HG03108 (cell line): ENCODE data around the gene SV2B.
A peak's percentile ranks its signal among the peaks of the same experiment; 100 is the strongest.

Source experiments
- ATAC-seq: cut with Tn5 transposase; IDR thresholded peaks from one replicate; pipeline ENCODE4 v1.9.1; 2021; ENCODE audit warnings: moderate library complexity; ENCODE audit not compliant: unreplicated experiment

SV2B gene

GRCh38 chr15:91101608-91101920, 1.5 kb downstream of the SV2B start:
- no peak for ATAC-seq

GRCh38 chr15:91102546-91103330, 2.7 kb downstream of the SV2B start:
- no peak for ATAC-seq

- ATAC-seq, result no peak
Measured at GRCh38 chr15:91104111-91104510, 4.1 kb downstream of the SV2B start.

- ATAC-seq, result no peak
Measured at GRCh38 chr15:91108421-91108820, 8.4 kb downstream of the SV2B start.

GRCh38 chr15:91109885-91110284, 9.8 kb downstream of the SV2B start:
- ATAC-seq, result no peak

GRCh38 chr15:91110407-91110806, 10.3 kb downstream of the SV2B start:
- no peak for ATAC-seq

- ATAC-seq, result no peak
Measured at GRCh38 chr15:91113030-91113429, 13.0 kb downstream of the SV2B start.

- no peak for ATAC-seq
Measured at GRCh38 chr15:91114301-91114700, 14.2 kb downstream of the SV2B start.

GRCh38 chr15:91116113-91117067, 16.3 kb downstream of the SV2B start:
- peak; percentile 90 for ATAC-seq

GRCh38 chr15:91117375-91117774, 17.3 kb downstream of the SV2B start:
- ATAC-seq, result no peak

GRCh38 chr15:91118817-91119590, 18.9 kb downstream of the SV2B start:
- no peak for ATAC-seq

- no peak for ATAC-seq
Measured at GRCh38 chr15:91122296-91122695, 22.2 kb downstream of the SV2B start.

GRCh38 chr15:91124132-91124531, 24.1 kb downstream of the SV2B start:
- no peak for ATAC-seq

GRCh38 chr15:91125162-91125561, 25.1 kb downstream of the SV2B start:
- no peak for ATAC-seq

GRCh38 chr15:91126080-91126479, 26.0 kb downstream of the SV2B start:
- ATAC-seq, result no peak

GRCh38 chr15:91127236-91127955, 27.3 kb downstream of the SV2B start:
- no peak for ATAC-seq

- no peak for ATAC-seq
Measured at GRCh38 chr15:91128016-91128415, 28.0 kb downstream of the SV2B start.

GRCh38 chr15:91129436-91129835, 29.4 kb downstream of the SV2B start:
- no peak for ATAC-seq

- ATAC-seq, result no peak
Measured at GRCh38 chr15:91132079-91132478, 32.0 kb downstream of the SV2B start.

- ATAC-seq, result no peak
Measured at GRCh38 chr15:91133511-91133910, 33.5 kb downstream of the SV2B start.
